GM18526 (cell line): ENCODE results near the gene SDK1.

ENCODE experiments used
- POLR2A ChIP-seq: IDR thresholded peaks from 3 replicates; pipeline ENCODE4 v1.6.1; 2011; ENCODE audit not compliant: insufficient read length; ENCODE audit errors: extremely low read depth

The SDK1 gene

DNA sequence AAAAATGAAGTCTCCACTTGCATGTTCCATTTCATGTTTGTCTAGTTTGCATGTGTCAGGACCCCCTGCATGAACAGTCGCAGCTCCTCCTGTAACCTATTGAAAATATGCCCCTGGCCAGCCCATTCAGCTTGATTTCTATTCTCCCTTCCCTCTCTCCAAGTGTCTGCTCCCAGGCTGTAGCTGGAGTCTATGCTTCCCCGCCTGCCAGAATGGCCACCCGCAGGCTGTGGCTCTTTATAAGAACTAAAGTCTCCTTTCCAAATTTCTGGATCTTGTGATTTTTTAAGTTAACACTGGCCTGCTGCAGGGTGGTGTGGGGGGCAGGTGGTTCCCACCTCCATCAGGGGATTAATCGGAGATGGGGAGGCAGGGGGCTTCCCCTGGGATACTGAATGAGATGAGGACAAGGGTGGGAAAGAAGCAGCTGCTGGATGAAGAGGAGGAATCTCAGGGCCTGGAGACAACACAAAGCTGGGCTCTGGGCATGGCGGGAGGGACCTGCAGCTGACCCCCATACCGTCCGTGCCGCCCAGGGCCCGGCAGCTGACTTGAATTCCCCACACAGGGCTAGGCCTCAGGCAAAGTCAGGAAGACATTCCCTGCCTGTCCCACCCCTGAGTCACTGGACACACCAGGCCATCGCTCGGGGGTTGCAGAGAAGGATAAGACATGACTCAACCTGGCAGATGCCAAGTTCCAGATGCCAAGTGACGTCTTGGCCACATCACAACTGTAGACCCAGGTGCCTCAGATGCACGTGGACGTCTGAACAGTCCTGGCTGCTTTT lies 981.6 kb downstream of the SDK1 start:
- TF ChIP-seq POLR2A = no peak

DNA sequence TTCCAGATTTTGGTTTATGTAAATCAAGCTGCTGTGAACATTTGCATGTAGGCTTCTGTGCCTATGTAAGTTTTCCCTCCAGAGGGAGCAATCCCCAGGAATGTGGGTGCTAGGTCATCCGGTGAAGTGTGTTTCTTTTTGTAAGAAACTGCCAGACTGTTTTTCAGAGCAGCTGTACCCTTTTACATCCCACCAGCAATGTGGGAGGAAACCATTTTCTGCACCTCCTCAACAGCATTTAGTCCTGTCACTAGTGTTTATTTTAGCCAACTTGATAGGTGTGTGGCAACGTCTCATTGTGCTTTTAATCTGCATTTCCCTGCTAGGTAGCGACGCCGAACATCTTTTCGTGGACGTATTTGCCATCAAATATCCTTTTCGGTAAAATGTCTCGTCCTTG lies 985.3 kb downstream of the SDK1 start:
- no peak for TF ChIP-seq POLR2A

DNA sequence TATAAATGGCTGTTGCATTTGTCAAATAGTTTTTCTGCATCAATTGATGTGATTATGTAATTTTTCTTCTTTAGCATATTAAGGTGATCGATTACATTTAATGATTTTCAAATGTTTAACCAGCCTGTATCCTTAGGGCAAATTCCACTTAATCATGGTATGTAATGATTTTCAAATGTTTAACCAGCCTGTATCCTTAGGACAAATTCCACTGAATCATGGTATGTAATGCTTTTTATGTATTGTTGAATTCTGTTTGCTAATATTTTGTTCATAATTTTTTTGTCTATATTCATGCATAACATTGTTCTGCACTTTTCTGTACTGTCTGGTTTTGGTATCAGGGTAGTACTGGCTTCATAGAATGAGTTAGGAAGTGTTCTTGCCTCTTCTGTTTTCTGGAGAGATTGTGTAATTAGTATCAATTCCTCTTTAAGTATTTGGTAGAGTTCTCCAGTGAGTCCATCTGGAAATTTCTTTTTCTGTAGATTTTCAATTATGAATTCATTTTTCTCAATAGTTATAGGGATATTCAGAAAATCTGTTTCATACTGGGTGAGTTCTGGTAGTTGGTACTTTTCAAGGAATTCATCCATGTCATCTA lies 987.8 kb downstream of the SDK1 start:
- TF ChIP-seq POLR2A = no peak

DNA sequence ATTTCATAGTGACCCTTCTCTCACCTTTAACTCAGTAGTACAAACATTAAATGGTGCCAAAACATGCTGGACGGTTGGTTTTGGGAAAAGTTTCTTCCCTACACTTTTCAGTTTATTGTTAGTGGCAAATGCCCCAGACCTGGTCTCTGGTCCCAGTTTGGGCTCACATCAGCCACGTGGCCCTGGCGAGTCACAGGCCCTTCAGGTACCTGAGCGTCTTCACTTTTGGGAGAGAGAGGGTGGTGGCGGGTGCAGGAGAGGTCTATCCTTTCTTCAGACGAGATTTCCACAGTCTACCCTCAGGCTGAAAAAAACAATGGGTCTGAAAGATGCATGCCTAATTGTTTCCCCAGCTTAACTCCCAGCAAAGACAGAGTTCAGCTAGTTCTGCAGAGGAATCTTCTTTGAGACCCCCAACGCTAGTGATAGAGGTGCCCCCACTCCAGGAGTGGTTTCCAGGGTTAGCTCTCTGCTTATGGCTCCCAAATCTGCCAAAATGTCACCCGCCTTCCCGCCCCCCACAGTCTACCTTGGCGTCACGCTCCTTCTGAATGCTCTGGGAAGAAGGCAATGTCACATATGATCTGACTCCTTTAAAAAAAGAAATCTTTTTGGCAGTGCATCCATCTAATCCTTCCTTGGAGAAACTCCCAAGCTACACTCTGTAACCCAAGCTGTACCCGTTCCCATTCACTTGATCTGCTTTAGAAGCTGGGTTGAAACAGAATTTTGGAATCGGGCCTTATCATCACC lies 996.3 kb downstream of the SDK1 start:
- TF ChIP-seq POLR2A = no peak

DNA sequence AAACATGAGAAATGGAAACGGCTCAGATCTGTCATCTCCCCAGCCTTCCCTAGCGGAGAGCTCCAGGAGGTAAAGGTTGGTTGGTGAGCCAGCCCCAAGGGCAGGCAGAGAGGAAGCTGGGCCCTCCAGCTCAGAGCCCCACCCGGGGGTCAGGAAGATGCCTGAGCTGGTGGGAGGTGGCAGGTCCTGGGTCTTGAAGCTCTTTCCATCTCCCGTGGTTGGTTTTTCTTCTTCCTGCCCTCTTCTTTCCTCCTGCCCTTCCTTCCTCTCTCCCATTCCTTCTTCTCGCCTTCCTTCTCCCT lies 996.8 kb downstream of the SDK1 start:
- no peak for TF ChIP-seq POLR2A

DNA sequence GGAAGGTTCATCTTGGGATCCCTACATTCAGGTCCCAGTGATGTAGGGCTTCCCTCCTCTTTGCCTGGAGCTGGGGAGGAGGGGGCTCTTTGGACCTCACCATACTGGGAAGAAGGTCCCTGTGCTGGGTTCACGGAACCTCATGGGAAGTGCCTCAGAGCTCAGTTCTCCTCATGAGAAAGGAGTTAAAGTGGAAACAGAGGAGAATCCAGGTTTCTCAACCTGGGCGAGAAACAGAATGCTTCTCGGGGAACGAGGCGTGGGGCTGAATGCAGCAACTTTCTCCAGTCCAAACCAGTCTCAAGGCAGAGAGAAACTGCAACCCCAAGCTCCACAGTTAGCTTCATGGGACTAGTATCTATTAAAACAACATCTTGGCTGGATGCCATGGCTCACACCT lies 998.4 kb downstream of the SDK1 start:
- TF ChIP-seq POLR2A = no peak

DNA sequence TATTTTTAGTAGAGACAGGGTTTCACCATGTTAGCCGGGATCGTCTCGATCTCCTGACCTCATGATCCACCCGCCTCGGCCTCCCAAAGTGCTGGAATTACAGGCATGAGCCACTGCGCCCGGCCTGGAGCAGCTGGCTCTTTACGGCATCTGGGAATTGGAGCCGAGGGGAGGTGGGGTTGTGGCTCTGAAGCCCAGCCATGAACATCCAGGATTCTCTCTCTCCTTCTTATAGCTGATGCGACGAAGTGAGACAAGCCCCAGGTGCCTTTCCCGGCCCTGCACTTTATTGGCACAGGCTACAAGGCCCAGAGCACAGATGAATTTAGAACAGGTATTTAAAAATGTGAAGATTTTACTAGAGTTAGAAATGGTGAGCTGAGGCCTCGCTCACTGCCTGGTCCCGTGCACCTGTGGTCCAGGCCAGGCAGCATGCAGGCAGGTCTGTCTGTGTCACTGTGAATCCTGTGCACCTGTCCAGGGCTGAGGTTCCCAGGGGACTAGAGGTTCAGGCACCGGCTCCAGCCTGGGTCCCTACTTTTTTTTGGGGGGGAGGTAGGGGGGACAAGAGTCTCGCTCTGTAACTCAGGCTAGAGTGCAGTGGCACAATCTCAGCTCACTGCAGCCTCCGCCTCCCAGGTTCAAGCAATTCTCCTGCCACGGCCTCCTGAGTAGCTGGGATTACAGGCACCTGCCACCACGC lies 1001.3 kb downstream of the SDK1 start:
- TF ChIP-seq POLR2A = no peak

DNA sequence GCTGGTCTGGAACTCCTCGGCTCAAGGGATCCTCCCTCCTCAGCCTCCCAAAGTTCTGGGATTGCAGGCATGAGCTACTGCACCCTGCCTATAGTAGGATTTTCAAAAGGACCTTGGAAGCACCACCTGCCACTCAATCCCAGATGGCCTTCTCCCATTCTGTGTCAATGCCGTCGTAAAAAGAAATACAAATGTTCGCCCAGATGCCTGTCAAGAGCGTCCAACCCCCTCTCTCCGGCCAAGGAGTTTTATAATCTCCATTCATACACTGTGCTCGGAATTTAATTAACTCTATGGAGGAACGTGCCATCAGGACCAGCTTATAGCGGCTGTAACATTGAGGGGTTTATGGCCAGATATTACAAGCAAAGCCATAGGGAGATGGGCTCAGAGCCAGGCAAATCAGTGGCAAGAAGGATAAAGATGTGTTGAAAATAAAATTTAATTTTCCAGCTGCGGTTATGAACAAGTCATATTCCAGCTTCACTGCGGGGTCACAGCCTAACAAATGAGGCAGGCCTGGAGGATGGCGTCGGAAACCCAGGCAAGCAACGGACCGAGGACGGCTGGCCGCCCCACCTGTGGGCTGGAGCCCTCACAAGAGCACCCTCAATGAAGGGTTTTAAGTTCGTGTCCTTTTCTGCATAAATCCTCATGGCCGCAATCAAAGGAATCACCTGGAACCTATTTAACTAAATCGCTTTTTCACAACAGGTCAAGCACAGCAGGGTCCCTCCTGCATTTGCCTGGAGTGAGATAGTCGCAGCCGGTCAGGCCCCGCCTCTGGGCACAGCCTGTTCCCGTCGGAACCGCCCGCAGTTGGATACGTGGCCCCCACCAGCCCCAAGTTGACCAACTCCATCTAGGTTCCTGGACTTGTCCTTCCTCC lies 1006.5 kb downstream of the SDK1 start:
- no peak for TF ChIP-seq POLR2A

DNA sequence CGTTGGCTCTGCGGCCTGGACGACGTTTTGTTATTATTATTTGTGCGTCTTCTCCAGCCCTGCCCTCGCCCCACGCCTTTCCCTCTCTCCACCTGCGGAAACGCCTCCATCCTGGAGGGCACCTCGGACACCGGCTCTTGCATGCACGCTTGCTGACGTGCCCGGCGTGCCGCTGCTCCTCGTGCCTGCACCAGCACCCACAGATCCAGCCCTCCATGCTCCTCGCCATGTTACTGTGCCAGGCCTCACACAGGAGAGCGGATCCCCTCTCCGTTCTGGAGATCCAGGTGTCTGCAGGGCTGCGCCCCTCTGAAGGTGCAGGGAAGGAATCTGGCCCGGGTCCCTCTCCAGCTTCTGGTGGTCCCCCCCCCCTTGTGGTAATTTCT lies 1007.1 kb downstream of the SDK1 start:
- no peak for TF ChIP-seq POLR2A
